Measurements from ENCODE around the gene GFM1.

Gene GFM1

GRCh38 chr3:158709666-158710083, 65.3 kb downstream of the GFM1 start:
- Histone ChIP-seq H3K27ac (ENCODE audit: low read depth, low read length) (no peak overlapping the region), H3K4me2 (ENCODE audit: low read depth, low read length, poor library complexity, severe bottlenecking) (no peak overlapping the region)
- TF ChIP-seq EZH2phosphoT487 (conservative IDR thresholded peaks at IDR 0.05; ENCODE audit: low read length): no peak

GRCh38 chr3:158710601-158711000, 66.3 kb downstream of the GFM1 start:
- no peak for TF ChIP-seq EZH2phosphoT487 (conservative IDR thresholded peaks at IDR 0.05; ENCODE audit: low read length)
- TF ChIP-seq CTCF (IDR thresholded peaks at IDR 0.05; ENCODE audit: insufficient read depth, low read length, poor library complexity, severe bottlenecking): no peak
- H3K4me3 ChIP-seq (ENCODE audit: insufficient read depth, low read length, poor library complexity, severe bottlenecking): no peak overlapping the region
- 0 out of 2 replicates have a peak, but pooled peaks cover 3% of the 10 kb centered on the region for H3K36me3 ChIP-seq (ENCODE audit: low read length)
- no peaks in the 10 kb centered on the region for H3K27me3 ChIP-seq (ENCODE audit: low read length)
- H3K9me2 ChIP-seq (replicated peaks; ENCODE audit: insufficient read depth, low read length): no peaks in the 10 kb centered on the region
- H4K20me1 ChIP-seq (ENCODE audit: low read depth, low read length): no peaks in the 10 kb centered on the region
- H3K27ac ChIP-seq (ENCODE audit: low read depth, low read length): no peak overlapping the region
- no peaks in the 10 kb centered on the region for H3K9me3 ChIP-seq (ENCODE audit: insufficient read depth, low read length)
- H2AFZ ChIP-seq (ENCODE audit: low read depth, low read length, severe bottlenecking): no peak overlapping the region
- H3K4me2 ChIP-seq (ENCODE audit: low read depth, low read length, poor library complexity, severe bottlenecking): no peak overlapping the region
- H3K9ac ChIP-seq (ENCODE audit: low read length): no peak overlapping the region
- no peaks in the 10 kb centered on the region for H3K79me2 ChIP-seq (ENCODE audit: insufficient read depth, low read length)
- no peaks in the 10 kb centered on the region for H3F3A ChIP-seq (ENCODE audit: insufficient read depth)

More at GRCh38 chr3:158709666-158710083, 65.3 kb downstream of the GFM1 start:
- Histone ChIP-seq H3K79me2 (ENCODE audit: insufficient read depth, low read length) (no peaks in the 10 kb centered on the region), H3K27me3 (ENCODE audit: low read length) (no peaks in the 10 kb centered on the region), H3K36me3 (ENCODE audit: low read length) (0 out of 2 replicates have a peak, but pooled peaks cover 3% of the 10 kb centered on the region), H3F3A (ENCODE audit: insufficient read depth) (no peaks in the 10 kb centered on the region), H3K4me3 (ENCODE audit: insufficient read depth, low read length, poor library complexity, severe bottlenecking) (no peak overlapping the region), H3K9me2 (replicated peaks; ENCODE audit: insufficient read depth, low read length) (no peaks in the 10 kb centered on the region), H3K9me3 (ENCODE audit: insufficient read depth, low read length) (no peaks in the 10 kb centered on the region), H2AFZ (ENCODE audit: low read depth, low read length, severe bottlenecking) (no peak overlapping the region), H3K9ac (ENCODE audit: low read length) (no peak overlapping the region), H4K20me1 (ENCODE audit: low read depth, low read length) (no peaks in the 10 kb centered on the region)

- Histone ChIP-seq H3K36me3 (ENCODE audit: low read length) (0 out of 2 replicates have a peak, but pooled peaks cover 3% of the 10 kb centered on the region), H3K9ac (ENCODE audit: low read length) (no peak overlapping the region), H3K27ac (ENCODE audit: low read depth, low read length) (no peak overlapping the region), H2AFZ (ENCODE audit: low read depth, low read length, severe bottlenecking) (no peak overlapping the region), H4K20me1 (ENCODE audit: low read depth, low read length) (no peaks in the 10 kb centered on the region), H3K4me3 (ENCODE audit: insufficient read depth, low read length, poor library complexity, severe bottlenecking) (no peak overlapping the region), H3K4me2 (ENCODE audit: low read depth, low read length, poor library complexity, severe bottlenecking) (no peak overlapping the region), H3K9me2 (replicated peaks; ENCODE audit: insufficient read depth, low read length) (no peaks in the 10 kb centered on the region), H3K9me3 (ENCODE audit: insufficient read depth, low read length) (no peaks in the 10 kb centered on the region), H3F3A (ENCODE audit: insufficient read depth) (no peaks in the 10 kb centered on the region), H3K79me2 (ENCODE audit: insufficient read depth, low read length) (no peaks in the 10 kb centered on the region), H3K27me3 (ENCODE audit: low read length) (no peaks in the 10 kb centered on the region)
- TF ChIP-seq EZH2phosphoT487 (conservative IDR thresholded peaks at IDR 0.05; ENCODE audit: low read length): no peak
- TF ChIP-seq CTCF (IDR thresholded peaks at IDR 0.05; ENCODE audit: insufficient read depth, low read length, poor library complexity, severe bottlenecking): no peak
Observed at GRCh38 chr3:158711886-158712285, 67.6 kb downstream of the GFM1 start.

GRCh38 chr3:158712443-158712842, 68.1 kb downstream of the GFM1 start:
- Histone ChIP-seq H3K4me3 (ENCODE audit: insufficient read depth, low read length, poor library complexity, severe bottlenecking) (no peak overlapping the region), H4K20me1 (ENCODE audit: low read depth, low read length) (no peaks in the 10 kb centered on the region), H2AFZ (ENCODE audit: low read depth, low read length, severe bottlenecking) (no peak overlapping the region), H3K79me2 (ENCODE audit: insufficient read depth, low read length) (no peaks in the 10 kb centered on the region), H3K9me3 (ENCODE audit: insufficient read depth, low read length) (no peaks in the 10 kb centered on the region), H3K9ac (ENCODE audit: low read length) (no peak overlapping the region), H3K9me2 (replicated peaks; ENCODE audit: insufficient read depth, low read length) (no peaks in the 10 kb centered on the region), H3K36me3 (ENCODE audit: low read length) (0 out of 2 replicates have a peak, but pooled peaks cover 3% of the 10 kb centered on the region), H3K27ac (ENCODE audit: low read depth, low read length) (no peak overlapping the region), H3K27me3 (ENCODE audit: low read length) (no peaks in the 10 kb centered on the region), H3K4me2 (ENCODE audit: low read depth, low read length, poor library complexity, severe bottlenecking) (no peak overlapping the region), H3F3A (ENCODE audit: insufficient read depth) (no peaks in the 10 kb centered on the region)
- TF ChIP-seq EZH2phosphoT487 (conservative IDR thresholded peaks at IDR 0.05; ENCODE audit: low read length) (no peak), CTCF (IDR thresholded peaks at IDR 0.05; ENCODE audit: insufficient read depth, low read length, poor library complexity, severe bottlenecking) (no peak)
